Measurements from ENCODE around the gene VPS33A. TPM values are rescaled to one million over a fixed set of nuclear protein-coding genes. Genes with fewer than 3 reads are reported as not detected.

The VPS33A gene
- total RNA-seq, 2 experiments from 2014 or later = 12.0 to 14.2 TPM

DNA sequence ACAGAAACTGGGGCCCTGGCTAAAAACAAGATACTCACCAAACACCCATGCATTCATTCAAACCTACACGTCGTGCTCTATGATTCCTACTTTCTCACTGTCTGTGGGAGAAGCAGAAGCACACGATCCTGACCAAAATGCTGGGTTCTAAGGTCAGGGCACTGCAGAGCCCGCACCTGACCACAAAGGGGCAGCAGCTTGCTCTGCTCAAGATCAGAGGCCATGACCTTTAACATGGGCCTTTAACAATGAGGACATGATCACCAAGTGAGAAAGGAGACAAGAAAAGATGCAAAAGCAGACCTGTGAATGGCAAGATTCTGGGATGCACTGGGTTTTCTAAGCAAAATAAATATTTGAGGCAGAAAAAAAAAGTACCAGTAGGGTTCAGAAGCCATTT is 40.1 kb upstream of the VPS33A start:
- ATAC-seq (ENCODE audit: poor library complexity) (no peak), DNase-seq (no peak)
- Mint-ChIP-seq H3K36me3 (ENCODE audit: low read depth) (peaks cover 66% of the 10 kb centered on the region), H3K9me3 (no peaks in the 10 kb centered on the region), H3K4me3 (no peak overlapping the region), H3K4me1 (ENCODE audit: low read depth) (no peaks in the 10 kb centered on the region), H3K27me3 (no peaks in the 10 kb centered on the region), H3K27ac (no peak overlapping the region)
- H3K4me1 ChIP-seq (ENCODE audit: insufficient read depth, low read length) = no peaks in the 10 kb centered on the region
- intact Hi-C loops (cut with DNase I, micrococcal nuclease) = no loop called here
- no peaks in the 10 kb centered on the region for H3K27me3 ChIP-seq (ENCODE audit: control insufficient read depth in 1 of 2, insufficient read depth in 2 of 2, low read length in 2 of 2)
- TF ChIP-seq, protein P1, sequence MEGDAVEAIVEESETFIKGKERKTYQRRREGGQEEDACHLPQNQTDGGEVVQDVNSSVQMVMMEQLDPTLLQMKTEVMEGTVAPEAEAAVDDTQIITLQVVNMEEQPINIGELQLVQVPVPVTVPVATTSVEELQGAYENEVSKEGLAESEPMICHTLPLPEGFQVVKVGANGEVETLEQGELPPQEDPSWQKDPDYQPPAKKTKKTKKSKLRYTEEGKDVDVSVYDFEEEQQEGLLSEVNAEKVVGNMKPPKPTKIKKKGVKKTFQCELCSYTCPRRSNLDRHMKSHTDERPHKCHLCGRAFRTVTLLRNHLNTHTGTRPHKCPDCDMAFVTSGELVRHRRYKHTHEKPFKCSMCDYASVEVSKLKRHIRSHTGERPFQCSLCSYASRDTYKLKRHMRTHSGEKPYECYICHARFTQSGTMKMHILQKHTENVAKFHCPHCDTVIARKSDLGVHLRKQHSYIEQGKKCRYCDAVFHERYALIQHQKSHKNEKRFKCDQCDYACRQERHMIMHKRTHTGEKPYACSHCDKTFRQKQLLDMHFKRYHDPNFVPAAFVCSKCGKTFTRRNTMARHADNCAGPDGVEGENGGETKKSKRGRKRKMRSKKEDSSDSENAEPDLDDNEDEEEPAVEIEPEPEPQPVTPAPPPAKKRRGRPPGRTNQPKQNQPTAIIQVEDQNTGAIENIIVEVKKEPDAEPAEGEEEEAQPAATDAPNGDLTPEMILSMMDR (IDR thresholded peaks at IDR 0.05) = no peak
- POLR2A ChIA-PET = no interaction called here
- H3K4me3 ChIP-seq (ENCODE audit: low read length) = no peak overlapping the region
- no peaks in the 10 kb centered on the region for H3K9me3 ChIP-seq (ENCODE audit: control insufficient read depth in 1 of 2, insufficient read depth in 1 of 2, low read length in 2 of 2)
- H3K36me3 ChIP-seq (ENCODE audit: insufficient read depth, low read length) = peaks cover 51% of the 10 kb centered on the region
- H3K27ac ChIP-seq (ENCODE audit: low read depth in 1 of 2, low read length in 2 of 2) = no peak overlapping the region
- CTCF ChIA-PET = interaction anchor here (0.6 to 0.7 kb wide), 3 partner anchors 10 to 51 kb away, joined by 3 read pairs; no protein-coding TSS in a partner anchor

DNA sequence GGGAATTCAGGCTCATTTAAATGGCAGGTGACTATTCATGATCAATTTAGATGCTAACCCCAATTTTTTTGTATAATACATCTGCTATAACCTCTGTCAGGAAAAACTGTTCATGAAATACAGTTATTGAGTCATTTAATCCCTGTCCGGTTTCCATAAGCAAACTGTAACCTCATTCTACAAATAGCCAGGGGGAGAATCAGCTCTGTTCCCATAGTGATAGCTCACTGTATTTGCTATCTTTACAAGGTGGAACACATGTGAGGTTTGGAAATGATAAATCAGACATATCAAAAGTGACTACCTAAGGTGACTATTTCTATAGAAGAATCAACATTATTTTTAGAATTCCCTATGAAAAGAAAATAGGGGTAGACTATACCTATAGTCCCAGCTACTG is 38.6 kb upstream of the VPS33A start:
- Mint-ChIP-seq H3K27me3 (no peaks in the 10 kb centered on the region), H3K4me3 (no peak overlapping the region), H3K36me3 (ENCODE audit: low read depth) (peaks cover 61% of the 10 kb centered on the region), H3K9me3 (no peaks in the 10 kb centered on the region), H3K27ac (no peak overlapping the region), H3K4me1 (ENCODE audit: low read depth) (no peaks in the 10 kb centered on the region)
- POLR2A ChIA-PET = no interaction called here
- Histone ChIP-seq H3K27ac (ENCODE audit: low read depth in 1 of 2, low read length in 2 of 2) (no peak overlapping the region), H3K27me3 (ENCODE audit: control insufficient read depth in 1 of 2, insufficient read depth in 2 of 2, low read length in 2 of 2) (no peaks in the 10 kb centered on the region), H3K36me3 (ENCODE audit: insufficient read depth, low read length) (peaks cover 51% of the 10 kb centered on the region), H3K4me1 (ENCODE audit: insufficient read depth, low read length) (no peaks in the 10 kb centered on the region), H3K4me3 (ENCODE audit: low read length) (no peak overlapping the region), H3K9me3 (ENCODE audit: control insufficient read depth in 1 of 2, insufficient read depth in 1 of 2, low read length in 2 of 2) (no peaks in the 10 kb centered on the region)
- no peak for DNase-seq
- TF ChIP-seq, protein P1 (IDR thresholded peaks at IDR 0.05) = no peak
- CTCF ChIA-PET = no interaction called here
- ATAC-seq (ENCODE audit: poor library complexity) = no peak
- intact Hi-C loops (cut with DNase I, micrococcal nuclease) = loop anchor here in 1 of 2 experiments (5.0 kb wide), 1 partner anchor 708 kb away; no protein-coding TSS in a partner anchor

DNA sequence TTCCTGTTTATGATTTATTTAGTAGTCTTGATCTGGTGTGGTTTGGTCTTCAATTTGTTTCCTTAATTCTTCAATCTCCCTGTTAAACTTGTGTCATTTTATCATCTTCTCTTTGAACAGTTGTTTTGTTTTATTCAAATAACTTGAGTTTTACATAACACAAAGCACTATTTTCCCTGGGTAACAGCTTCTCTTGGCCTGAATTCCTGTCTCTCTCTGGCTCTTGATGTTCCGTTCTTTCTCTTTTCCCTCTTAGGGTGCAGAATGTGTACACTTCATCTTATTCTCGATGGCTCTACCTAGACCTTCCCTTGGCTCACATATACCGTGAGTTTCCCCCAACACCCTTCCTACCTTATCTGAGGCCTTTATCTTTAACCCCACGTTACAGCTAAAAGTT is 36.8 kb upstream of the VPS33A start:
- no peaks in the 10 kb centered on the region for H3K9me3 Mint-ChIP-seq
- CTCF ChIA-PET = no interaction called here
- Histone ChIP-seq H3K36me3 (ENCODE audit: insufficient read depth, low read length) (peaks cover 39% of the 10 kb centered on the region), H3K27ac (ENCODE audit: low read depth in 1 of 2, low read length in 2 of 2) (no peak overlapping the region), H3K4me3 (ENCODE audit: low read length) (no peak overlapping the region), H3K27me3 (ENCODE audit: control insufficient read depth in 1 of 2, insufficient read depth in 2 of 2, low read length in 2 of 2) (no peaks in the 10 kb centered on the region), H3K4me1 (ENCODE audit: insufficient read depth, low read length) (no peaks in the 10 kb centered on the region), H3K9me3 (ENCODE audit: control insufficient read depth in 1 of 2, insufficient read depth in 1 of 2, low read length in 2 of 2) (no peaks in the 10 kb centered on the region)
- H3K4me1 Mint-ChIP-seq (ENCODE audit: low read depth) = no peaks in the 10 kb centered on the region
- ATAC-seq (ENCODE audit: poor library complexity) (no peak), DNase-seq (no peak)
- intact Hi-C loops (cut with DNase I, micrococcal nuclease) = loop anchor here in 1 of 2 experiments (5.0 kb wide), 1 partner anchor 706 kb away; no protein-coding TSS in a partner anchor
- POLR2A ChIA-PET = no interaction called here
- no peak overlapping the region for H3K27ac Mint-ChIP-seq
- TF ChIP-seq, protein P1 (IDR thresholded peaks at IDR 0.05) = no peak
- H3K27me3 Mint-ChIP-seq = no peaks in the 10 kb centered on the region
- no peak overlapping the region for H3K4me3 Mint-ChIP-seq
- H3K36me3 Mint-ChIP-seq (ENCODE audit: low read depth) = peaks cover 58% of the 10 kb centered on the region
